ENCODE data around the gene NAV2. TPM values are rescaled to one million over a fixed set of nuclear protein-coding genes. Genes with fewer than 3 reads are reported as not detected.

Gene NAV2
- total RNA-seq, 1 experiment from 2014 or later, result 2.1 TPM

DNA sequence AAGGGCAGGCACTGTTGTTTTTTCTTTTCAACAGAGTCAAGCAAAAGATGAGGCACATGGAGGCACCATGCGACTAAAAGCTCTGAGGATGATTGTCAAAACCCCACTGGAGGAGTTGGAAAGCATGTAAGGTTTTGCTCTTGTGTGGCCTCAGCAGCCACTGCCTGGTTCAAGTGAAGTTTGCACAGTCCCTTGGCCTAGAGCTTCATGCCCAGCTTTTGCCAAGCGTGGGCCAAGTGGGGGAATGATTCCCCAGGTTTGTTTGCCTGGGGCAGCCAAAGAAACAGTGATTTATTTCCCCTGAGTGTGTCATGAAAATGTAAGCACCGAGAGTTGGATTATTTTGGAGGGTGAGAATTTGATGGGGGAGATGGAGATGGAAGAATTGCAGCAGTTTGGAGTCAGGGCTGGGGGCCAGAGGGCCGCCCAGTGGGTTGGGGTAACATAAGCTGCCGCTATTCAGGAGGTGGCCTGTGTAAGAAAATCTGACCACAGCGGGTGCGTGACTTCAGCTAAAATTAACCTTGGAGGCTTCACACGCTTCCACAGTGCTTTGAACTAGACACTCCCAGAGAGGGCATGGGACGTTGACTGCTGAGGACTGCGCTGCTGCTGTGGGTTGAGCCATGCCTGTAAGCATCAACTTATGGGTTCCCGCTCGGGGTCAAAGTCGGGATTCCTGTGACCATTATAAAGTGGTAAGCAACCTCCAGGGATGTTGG, 100.7 kb downstream of the NAV2 start (continued):
- TF ChIP-seq, protein P1, sequence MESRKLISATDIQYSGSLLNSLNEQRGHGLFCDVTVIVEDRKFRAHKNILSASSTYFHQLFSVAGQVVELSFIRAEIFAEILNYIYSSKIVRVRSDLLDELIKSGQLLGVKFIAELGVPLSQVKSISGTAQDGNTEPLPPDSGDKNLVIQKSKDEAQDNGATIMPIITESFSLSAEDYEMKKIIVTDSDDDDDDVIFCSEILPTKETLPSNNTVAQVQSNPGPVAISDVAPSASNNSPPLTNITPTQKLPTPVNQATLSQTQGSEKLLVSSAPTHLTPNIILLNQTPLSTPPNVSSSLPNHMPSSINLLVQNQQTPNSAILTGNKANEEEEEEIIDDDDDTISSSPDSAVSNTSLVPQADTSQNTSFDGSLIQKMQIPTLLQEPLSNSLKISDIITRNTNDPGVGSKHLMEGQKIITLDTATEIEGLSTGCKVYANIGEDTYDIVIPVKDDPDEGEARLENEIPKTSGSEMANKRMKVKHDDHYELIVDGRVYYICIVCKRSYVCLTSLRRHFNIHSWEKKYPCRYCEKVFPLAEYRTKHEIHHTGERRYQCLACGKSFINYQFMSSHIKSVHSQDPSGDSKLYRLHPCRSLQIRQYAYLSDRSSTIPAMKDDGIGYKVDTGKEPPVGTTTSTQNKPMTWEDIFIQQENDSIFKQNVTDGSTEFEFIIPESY (IDR thresholded peaks at IDR 0.05; ENCODE audit: extremely low read depth, insufficient replicate concordance, low read length), result no peak

DNA sequence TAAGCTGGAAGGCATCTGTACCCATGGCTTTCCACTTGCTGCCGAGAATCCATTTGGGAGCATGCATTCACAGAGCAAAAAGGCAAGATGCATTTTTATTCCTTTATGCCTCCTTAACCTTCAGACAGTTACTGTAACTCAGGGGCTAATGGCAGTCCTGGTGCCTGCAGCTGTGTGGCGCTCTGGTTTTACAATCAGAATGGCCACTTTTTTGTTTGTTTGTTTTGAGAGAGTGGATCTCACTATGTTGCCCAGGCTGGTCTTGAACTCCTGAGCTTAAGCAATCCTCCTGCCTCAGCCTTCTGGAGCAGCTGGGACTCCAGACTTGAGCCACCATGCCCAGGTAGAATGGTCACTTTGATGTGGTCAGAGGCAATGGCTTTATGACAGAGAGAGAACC, 101.8 kb downstream of the NAV2 start:
- POLR2A ChIA-PET, result no interaction called here
- H3K4me1 ChIP-seq (ENCODE audit: control insufficient read depth in 1 of 2, insufficient read depth in 2 of 2, low read length in 2 of 2), result no peaks in the 10 kb centered on the region
- H3K9ac ChIP-seq (ENCODE audit: low read length), result no peak overlapping the region
- H3K9me2 ChIP-seq (ENCODE audit: insufficient read depth), result no peaks in the 10 kb centered on the region
- RAD21 ChIA-PET (ENCODE audit: low non-redundant PET in 1 of 2, low total read pairs in 2 of 2, uncharacterized antibody in 2 of 2, unreplicated experiment in 2 of 2), result interaction anchor here in 1 of 2 experiments (1.5 kb wide), 1 partner anchor 89 kb away, joined by 4 read pairs; no protein-coding TSS in a partner anchor
- H4K20me1 ChIP-seq (ENCODE audit: insufficient read depth), result no peaks in the 10 kb centered on the region
- H3K36me3 ChIP-seq (ENCODE audit: control insufficient read depth in 1 of 2, insufficient read depth in 2 of 2, low read length in 2 of 2), result no peaks in the 10 kb centered on the region
- H3K4me2 ChIP-seq (ENCODE audit: low read length), result no peak overlapping the region
- CTCF ChIA-PET, result interaction anchor here (1.0 kb wide), 1 partner anchor 89 kb away, joined by 3 read pairs; no protein-coding TSS in a partner anchor
- ATAC-seq (no peak), DNase-seq (ENCODE audit: low read depth, low spot score) (no peak)
- H2AFZ ChIP-seq (ENCODE audit: low read depth, low read length, poor library complexity, severe bottlenecking), result no peak overlapping the region
- H3K9me3 ChIP-seq (ENCODE audit: control insufficient read depth in 1 of 2, insufficient read depth in 1 of 2, low read depth in 1 of 2, low read length in 2 of 2), result no peaks in the 10 kb centered on the region
- no peaks in the 10 kb centered on the region for H3K79me2 ChIP-seq (ENCODE audit: insufficient read depth, low read length)
- intact Hi-C loops (cut with micrococcal nuclease), result no loop called here
- H3K27ac ChIP-seq (ENCODE audit: low read depth, low read length), result no peak overlapping the region
- TF ChIP-seq POLR2AphosphoS5 (IDR thresholded peaks at IDR 0.05; ENCODE audit: low read depth, low read length), result no peak
- peak; percentile 48 for TF ChIP-seq RAD21 (IDR thresholded peaks at IDR 0.05; ENCODE audit: low read depth)
- no peak for TF ChIP-seq ELF1 (IDR thresholded peaks at IDR 0.05; ENCODE audit: borderline replicate concordance, low read depth)
- TF ChIP-seq, protein P2, sequence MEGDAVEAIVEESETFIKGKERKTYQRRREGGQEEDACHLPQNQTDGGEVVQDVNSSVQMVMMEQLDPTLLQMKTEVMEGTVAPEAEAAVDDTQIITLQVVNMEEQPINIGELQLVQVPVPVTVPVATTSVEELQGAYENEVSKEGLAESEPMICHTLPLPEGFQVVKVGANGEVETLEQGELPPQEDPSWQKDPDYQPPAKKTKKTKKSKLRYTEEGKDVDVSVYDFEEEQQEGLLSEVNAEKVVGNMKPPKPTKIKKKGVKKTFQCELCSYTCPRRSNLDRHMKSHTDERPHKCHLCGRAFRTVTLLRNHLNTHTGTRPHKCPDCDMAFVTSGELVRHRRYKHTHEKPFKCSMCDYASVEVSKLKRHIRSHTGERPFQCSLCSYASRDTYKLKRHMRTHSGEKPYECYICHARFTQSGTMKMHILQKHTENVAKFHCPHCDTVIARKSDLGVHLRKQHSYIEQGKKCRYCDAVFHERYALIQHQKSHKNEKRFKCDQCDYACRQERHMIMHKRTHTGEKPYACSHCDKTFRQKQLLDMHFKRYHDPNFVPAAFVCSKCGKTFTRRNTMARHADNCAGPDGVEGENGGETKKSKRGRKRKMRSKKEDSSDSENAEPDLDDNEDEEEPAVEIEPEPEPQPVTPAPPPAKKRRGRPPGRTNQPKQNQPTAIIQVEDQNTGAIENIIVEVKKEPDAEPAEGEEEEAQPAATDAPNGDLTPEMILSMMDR (IDR thresholded peaks at IDR 0.05 in 2 of 3, conservative IDR thresholded peaks at IDR 0.05 in 1 of 3; ENCODE audit: borderline replicate concordance in 1 of 3, insufficient read depth in 1 of 3, low read depth in 2 of 3, low read length in 2 of 3), result peak in 1 of 3 experiments; percentile 15; a peak in 2 of 6 replicates
- no peak for TF ChIP-seq EGR1 (IDR thresholded peaks at IDR 0.05; ENCODE audit: low read depth)
- no peak for TF ChIP-seq CEBPB (IDR thresholded peaks at IDR 0.05; ENCODE audit: low read depth)
- H3K27me3 ChIP-seq (ENCODE audit: insufficient read depth, low read length), result no peaks in the 10 kb centered on the region
- no TSS peak for BruUV-seq (replicated peaks)
- no peak overlapping the region for H3K4me3 ChIP-seq (replicated peaks in 1 of 2; ENCODE audit: low read depth in 1 of 2, low read length in 2 of 2)

Data from HCT116 (cell line).